T-cell (primary cell): ENCODE measurements around the gene ZNF844. TPM values are rescaled to one million over a fixed set of nuclear protein-coding genes. Genes with fewer than 3 reads are reported as not detected.
A peak's percentile ranks its signal among the peaks of the same experiment; 100 is the strongest.

Source experiments
- ATAC-seq, 4 experiments: fragments of 200-7000 bp in 3 of 4; fragments of 150-1000 bp in 1 of 4; cut with Tn5 transposase; replicated peaks in 1 of 4; 1 replicate in 3 of 4; 2 replicates in 1 of 4; pipeline ENCODE4 v1.10.0; 2021; ENCODE audit warnings: moderate library complexity in 3 of 4, mild to moderate bottlenecking in 2 of 4, moderate number of reproducible peaks in 1 of 4
- CTCF ChIA-PET, 2 donors: fragments of 300-600 bp; sonication (Branson Sonifier 250); formaldehyde crosslinking; loops; one replicate each; lab custom pipeline; 2022; ENCODE audit warnings: antibody characterized with exemption in 2 of 2; lab: Charles Lee
- POLR2A ChIA-PET, 2 donors: fragments of 300-600 bp; sonication (Branson Sonifier 250); formaldehyde crosslinking; loops; one replicate each; lab custom pipeline; 2022; ENCODE audit warnings: antibody characterized with exemption in 2 of 2; lab: Charles Lee
- DNase-seq, 35 experiments: peaks; one replicate each; pipeline versions ENCODE4 v3.0.0 to v3.0.0-alpha.2; 2013 to 2023
- H3K27ac ChIP-seq: one replicate; pipeline ENCODE4 v1.5.1; 2013; ENCODE audit warnings: low read length
- H3K27me3 ChIP-seq, 2 experiments: replicated peaks in 1 of 2; 1 replicate in 1 of 2; 2 replicates in 1 of 2; pipeline versions ENCODE4 v1.6.1 to v1.7.0; 2013; ENCODE audit warnings: low read length in 1 of 2, mixed read lengths in 1 of 2; ENCODE audit not compliant: control insufficient read depth in 2 of 2, insufficient read depth in 2 of 2; ENCODE audit errors: extremely low read depth in 1 of 2
- H3K36me3 ChIP-seq, 2 donors: 1 replicate in 1 of 2; 2 replicates in 1 of 2; pipeline versions ENCODE4 v1.6.1 to v1.7.0; 2013; ENCODE audit warnings: low read length in 1 of 2; ENCODE audit not compliant: control insufficient read depth in 2 of 2, insufficient read depth in 1 of 2; ENCODE audit errors: extremely low read depth in 1 of 2
- H3K4me1 ChIP-seq, 2 experiments: 1 replicate in 1 of 2; 2 replicates in 1 of 2; pipeline versions ENCODE4 v1.6.1 to v1.7.0; 2013; ENCODE audit warnings: low read length in 2 of 2, mixed read lengths in 1 of 2; ENCODE audit not compliant: insufficient read depth in 2 of 2, control insufficient read depth in 1 of 2; ENCODE audit errors: extremely low read depth in 1 of 2
- H3K4me3 ChIP-seq, 2 donors: 1 replicate in 1 of 2; 2 replicates in 1 of 2; pipeline versions ENCODE4 v1.5.1 to v1.7.0; 2013; ENCODE audit warnings: mild to moderate bottlenecking in 2 of 2, low read length in 1 of 2, moderate library complexity in 1 of 2; ENCODE audit not compliant: control insufficient read depth in 1 of 2; ENCODE audit errors: extremely low read depth in 1 of 2
- H3K9me3 ChIP-seq: 2 replicates; pipeline ENCODE4 v1.7.0; 2013
- H3K27ac Mint-ChIP-seq, 2 donors: one replicate each; pipeline ENCODE4 v1.8.0; 2020 to 2021; ENCODE audit warnings: mild to moderate bottlenecking in 2 of 2, mixed read lengths in 2 of 2
- H3K27me3 Mint-ChIP-seq, 2 donors: one replicate each; pipeline ENCODE4 v1.8.0; 2021 to 2022; ENCODE audit warnings: mixed read lengths in 2 of 2
- H3K36me3 Mint-ChIP-seq: one replicate; pipeline ENCODE4 v1.8.0; 2021; ENCODE audit warnings: mixed read lengths
- H3K4me1 Mint-ChIP-seq, 3 donors: one replicate each; pipeline ENCODE4 v1.8.0; 2020 to 2022; ENCODE audit warnings: mixed read lengths in 3 of 3, mild to moderate bottlenecking in 1 of 3
- H3K4me3 Mint-ChIP-seq, 3 donors: one replicate each; pipeline ENCODE4 v1.8.0; 2020 to 2022; ENCODE audit warnings: mild to moderate bottlenecking in 3 of 3, mixed read lengths in 3 of 3, moderate library complexity in 3 of 3
- H3K9me3 Mint-ChIP-seq, 3 donors: one replicate each; pipeline ENCODE4 v1.8.0; 2020 to 2022; ENCODE audit warnings: mixed read lengths in 3 of 3
- WGBS: methylation state at CpG from one replicate; pipeline ENCODE4 v1.1.5; 2013; ENCODE audit warnings: missing lambda C conversion rate; ENCODE audit not compliant: insufficient coverage; 5-methylcytosine and 5-hydroxymethylcytosine counted together
- total RNA-seq, 35 experiments: library from RNA in 6 of 35; stranded (reverse) in 6 of 35; fragments of 120-200 nt in 1 of 35; gene quantifications; one replicate each; pipeline versions ENCODE4 v1.2.1 to v1.2.4 and lab custom pipeline; 2013 to 2026

Gene ZNF844
- 10 to 100 TPM in 4 of 5 donors, 1 to 10 TPM in 1; 9.2 to 20.7 (median 11.5) TPM for total RNA-seq
- 15.6 TPM for total RNA-seq (2013)
- 1.1 to 21.1 (median 8.7) reads per million in 29 experiments for total RNA-seq (lab: John Stamatoyannopoulos, UW)

GRCh38 chr19:12064590-12065538 is at the start of gene ZNF844:
TSS of gene ZNF844 (plus strand) at chr19:12064731. CDS start at chr19:12064874, 143 bp downstream.
- Mint-ChIP-seq H3K9me3 (peaks cover 0 to 3% (median 0%) of the 10 kb centered on the region in 3 donors), H3K36me3 (peaks cover 8% of the 10 kb centered on the region), H3K27ac (peak within 1 kb of the TSS; percentile 60 to 78), H3K27me3 (no peaks in the 10 kb centered on the region), H3K4me3 (peak within 1 kb of the TSS; percentile 80 to 89 (median 83)), H3K4me1 (peaks cover 0 to 13% (median 11%) of the 10 kb centered on the region in 3 donors)
- no peaks in the 10 kb centered on the region for H3K36me3 ChIP-seq
- H3K4me1 ChIP-seq, result peaks cover 0 to 18% of the 10 kb centered on the region in 2 experiments
- peak; percentile 79 to 91 (median 88) for ATAC-seq
- peak; percentile 27 to 78 (median 60) for DNase-seq
- peak within 1 kb of the TSS; percentile 84 to 94 for H3K4me3 ChIP-seq
- POLR2A ChIA-PET, result interaction anchor here in 1 of 2 donors (0.6 kb wide), 1 partner anchor 364 kb away, joined by 4 read pairs; no protein-coding TSS in a partner anchor
- no peaks in the 10 kb centered on the region for H3K9me3 ChIP-seq
- WGBS, result 1% methylated on average over 54 of the region's 66 CpGs
- CTCF ChIA-PET, result interaction anchor here in 1 of 2 donors (0.6 kb wide), 1 partner anchor 132 kb away, joined by 3 read pairs; no protein-coding TSS in a partner anchor
- no peaks in the 10 kb centered on the region for H3K27me3 ChIP-seq
- H3K27ac ChIP-seq, result peak within 1 kb of the TSS; percentile 81

GRCh38 chr19:12015015-12015752 is 49.3 kb upstream of the ZNF844 start:
- peaks cover 70% of the 10 kb centered on the region for H3K36me3 Mint-ChIP-seq
- 100% methylated on average over 3 of the region's 9 CpGs for WGBS
- ChIA-PET POLR2A (interaction anchor here in 1 of 2 donors (0.6 kb wide), 1 partner anchor 14 kb away, joined by 4 read pairs; no protein-coding TSS in a partner anchor), CTCF (no interaction called here)
- H3K27ac Mint-ChIP-seq, result no peak overlapping the region
- H3K27me3 Mint-ChIP-seq, result no peaks in the 10 kb centered on the region
- no peaks in the 10 kb centered on the region for H3K4me1 Mint-ChIP-seq
- ATAC-seq, result no peak
- Histone ChIP-seq H3K4me1 (no peaks in the 10 kb centered on the region), H3K9me3 (peaks cover 30% of the 10 kb centered on the region), H3K36me3 (peaks cover 17 to 20% of the 10 kb centered on the region in 2 donors), H3K27me3 (no peaks in the 10 kb centered on the region), H3K27ac (no peak overlapping the region), H3K4me3 (peak overlapping the region in 1 of 2 donors; percentile 17)
- no peak overlapping the region for H3K4me3 Mint-ChIP-seq
- H3K9me3 Mint-ChIP-seq, result peaks cover 11 to 46% (median 40%) of the 10 kb centered on the region in 3 donors
- DNase-seq, result no peak

GRCh38 chr19:12015753-12016116 is 48.8 kb upstream of the ZNF844 start:
- no peaks in the 10 kb centered on the region for H3K27me3 Mint-ChIP-seq
- H3K4me3 ChIP-seq, result no peak overlapping the region
- H3K27ac Mint-ChIP-seq, result no peak overlapping the region
- H3K27ac ChIP-seq, result no peak overlapping the region
- no peaks in the 10 kb centered on the region for H3K4me1 ChIP-seq
- no peak overlapping the region for H3K4me3 Mint-ChIP-seq
- no peak for ATAC-seq
- ChIA-PET POLR2A (interaction anchor here in 1 of 2 donors (0.6 kb wide), 1 partner anchor 14 kb away, joined by 4 read pairs; no protein-coding TSS in a partner anchor), CTCF (no interaction called here)
- WGBS, result no CpG with 5 or more reads among the region's 2 CpGs
- H3K4me1 Mint-ChIP-seq, result no peaks in the 10 kb centered on the region
- DNase-seq, result no peak
- peaks cover 67% of the 10 kb centered on the region for H3K36me3 Mint-ChIP-seq
- no peaks in the 10 kb centered on the region for H3K27me3 ChIP-seq
- peaks cover 17 to 20% of the 10 kb centered on the region in 2 donors for H3K36me3 ChIP-seq
- peaks cover 11 to 46% (median 43%) of the 10 kb centered on the region in 3 donors for H3K9me3 Mint-ChIP-seq
- peaks cover 29% of the 10 kb centered on the region for H3K9me3 ChIP-seq

- Mint-ChIP-seq H3K4me1 (peaks cover 8 to 19% (median 11%) of the 10 kb centered on the region in 3 donors), H3K27ac (peak overlapping the region; percentile 12 to 28), H3K27me3 (no peaks in the 10 kb centered on the region), H3K9me3 (peaks cover 0 to 15% (median 4%) of the 10 kb centered on the region in 3 donors), H3K4me3 (peak overlapping the region; percentile 64 to 84 (median 68)), H3K36me3 (no peaks in the 10 kb centered on the region)
- Histone ChIP-seq H3K4me3 (no peak overlapping the region), H3K36me3 (no peaks in the 10 kb centered on the region), H3K9me3 (no peaks in the 10 kb centered on the region), H3K27me3 (peaks cover 0 to 11% of the 10 kb centered on the region in 2 experiments), H3K4me1 (peaks cover 5 to 15% of the 10 kb centered on the region in 2 experiments), H3K27ac (no peak overlapping the region)
- CTCF ChIA-PET, result no interaction called here
- WGBS, result 100% methylated on average over 1 of the region's 2 CpGs
- DNase-seq (no peak), ATAC-seq (no peak)
- POLR2A ChIA-PET, result interaction anchor here in 1 of 2 donors (0.6 to 0.7 kb wide), 2 partner anchors 46 to 69 kb away, joined by 3 to 4 read pairs; partner anchors contain the start of gene ZNF763
These were observed 30.3 kb upstream of the ZNF844 start for GRCh38 chr19:12034198-12034597.

GRCh38 chr19:12034620-12035019 is 29.9 kb upstream of the ZNF844 start:
- CTCF ChIA-PET, result interaction anchor here in 1 of 2 donors (1.1 kb wide), 1 partner anchor 46 kb away, joined by 4 read pairs; no protein-coding TSS in a partner anchor
- Histone ChIP-seq H3K4me3 (no peak overlapping the region), H3K36me3 (no peaks in the 10 kb centered on the region), H3K27me3 (peaks cover 0 to 11% of the 10 kb centered on the region in 2 experiments), H3K4me1 (peaks cover 5 to 15% of the 10 kb centered on the region in 2 experiments), H3K9me3 (no peaks in the 10 kb centered on the region), H3K27ac (no peak overlapping the region)
- H3K4me3 Mint-ChIP-seq, result peak overlapping the region; percentile 64 to 84 (median 68)
- DNase-seq (no peak), ATAC-seq (no peak)
- no peaks in the 10 kb centered on the region for H3K36me3 Mint-ChIP-seq
- peaks cover 0 to 15% (median 4%) of the 10 kb centered on the region in 3 donors for H3K9me3 Mint-ChIP-seq
- peak overlapping the region in 1 of 2 donors; percentile 12 for H3K27ac Mint-ChIP-seq
- WGBS, result 74% methylated on average over 6 of the region's 8 CpGs
- peaks cover 8 to 19% (median 11%) of the 10 kb centered on the region in 3 donors for H3K4me1 Mint-ChIP-seq
- H3K27me3 Mint-ChIP-seq, result no peaks in the 10 kb centered on the region
- POLR2A ChIA-PET, result interaction anchor here in 1 of 2 donors (0.6 kb wide), 1 partner anchor 46 kb away, joined by 4 read pairs; no protein-coding TSS in a partner anchor
